GM18907 (cell line): ENCODE results near the gene NECAB3.

Source experiments
- ATAC-seq: cut with Tn5 transposase; IDR thresholded peaks from one replicate; pipeline ENCODE4 v1.9.1; 2021; ENCODE audit warnings: mild to moderate bottlenecking, moderate library complexity; ENCODE audit not compliant: unreplicated experiment

NECAB3 gene

DNA sequence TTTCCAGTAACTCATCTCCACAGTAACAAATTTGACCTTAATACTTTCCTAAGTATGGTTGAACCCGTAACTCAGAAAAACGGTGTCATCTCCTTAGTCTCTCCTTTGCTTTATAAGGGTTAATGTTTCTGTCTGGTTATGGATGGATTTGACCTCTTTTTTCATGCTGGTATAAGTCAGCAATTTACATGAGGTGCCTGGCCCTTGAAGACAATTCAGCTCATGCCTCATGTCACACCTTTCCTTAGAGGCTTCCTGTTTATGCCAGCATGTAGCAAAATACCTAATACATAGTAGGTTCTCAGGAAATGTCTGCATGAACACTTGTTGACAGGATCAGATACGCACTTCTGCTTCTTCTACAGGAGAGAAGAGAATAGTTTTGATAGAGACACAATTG lies 49.8 kb downstream of the NECAB3 start:
- no peak for ATAC-seq

GRCh38 chr20:33622705-33623365 lies 51.4 kb downstream of the NECAB3 start:
- no peak for ATAC-seq

DNA sequence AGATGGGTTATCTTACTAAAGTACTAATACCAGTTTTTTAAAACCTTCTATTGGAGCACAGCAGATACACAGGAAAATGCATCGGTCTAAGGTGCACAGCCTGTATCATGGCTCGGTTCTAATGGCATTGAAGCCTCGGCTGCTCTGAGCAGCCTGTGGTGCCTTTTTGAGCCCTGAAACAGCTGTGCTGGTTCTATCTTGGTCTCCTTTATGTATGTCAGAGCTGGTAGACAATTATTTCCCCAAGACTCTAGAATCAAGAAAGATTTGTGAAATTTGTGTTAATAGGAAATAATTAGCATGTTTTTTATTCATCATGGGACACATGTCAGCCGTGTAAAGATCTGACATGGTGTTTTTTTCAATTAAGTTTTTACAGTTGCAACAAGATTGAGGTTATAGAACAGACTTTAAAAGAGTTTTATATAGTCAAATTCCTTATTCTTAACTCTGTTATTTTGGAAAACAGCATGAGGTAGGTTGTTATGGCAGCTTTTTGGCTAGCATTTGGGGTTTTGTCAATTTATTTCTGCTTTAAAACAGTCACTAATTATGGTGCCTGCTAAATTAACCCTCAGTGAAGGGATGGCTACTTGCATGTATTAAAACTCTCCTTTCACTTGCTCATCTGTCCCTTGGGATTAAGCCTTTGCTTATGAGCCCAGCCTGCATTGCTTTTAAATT lies 52.4 kb downstream of the NECAB3 start:
- no peak for ATAC-seq

GRCh38 chr20:33612001-33612400 lies 62.2 kb downstream of the NECAB3 start:
- ATAC-seq, result no peak

DNA sequence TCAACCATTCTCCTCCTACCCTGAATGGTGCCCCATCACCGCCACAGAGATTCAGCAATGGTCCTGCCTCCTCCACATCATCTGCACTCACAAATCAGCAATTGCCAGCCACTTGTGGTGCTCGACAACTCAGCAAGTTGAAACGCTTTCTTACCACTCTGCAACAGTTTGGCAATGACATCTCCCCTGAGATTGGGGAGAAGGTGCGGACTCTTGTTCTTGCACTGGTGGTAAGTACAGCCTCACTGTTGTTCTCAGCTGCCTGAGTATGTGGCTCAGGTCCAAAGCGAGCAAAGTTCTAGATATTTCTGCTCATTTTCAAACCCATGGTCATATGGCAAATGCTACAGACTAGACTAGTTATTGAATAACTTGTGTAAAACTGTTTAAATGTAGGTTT lies 63.1 kb downstream of the NECAB3 start:
- ATAC-seq, result no peak

DNA sequence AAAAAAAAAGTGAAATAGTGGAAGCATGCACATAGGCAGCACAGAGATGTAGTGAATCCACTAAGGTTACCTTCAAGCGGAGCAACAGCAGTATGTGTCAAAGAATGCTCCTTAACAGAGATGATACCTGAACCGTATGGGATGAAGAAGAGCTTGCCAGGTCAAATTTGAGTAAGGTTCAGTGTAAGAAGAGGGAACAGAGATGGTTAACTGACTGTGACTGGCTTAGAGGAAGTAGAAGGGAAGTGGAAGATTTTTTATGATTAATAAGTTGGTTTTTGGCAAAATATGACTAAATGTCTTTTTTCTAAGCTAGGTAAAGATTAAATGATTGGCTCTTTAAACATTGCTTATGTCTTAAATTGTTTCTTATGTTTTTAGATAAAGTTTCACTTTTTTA lies 64.7 kb downstream of the NECAB3 start:
- no peak for ATAC-seq
